Endometrium (tissue), 2 donors: ENCODE measurements around the gene VWCE.
"Not testable (repeated sequence)": the region's sequence is repeated elsewhere in the genome, so short reads cannot be mapped to it uniquely, and the experiment has no call there.

Experiments
- FAIRE-seq: peaks from 2 replicates; lab custom pipeline; 2012; peaks lifted over from hg19 to GRCh38; lab: Jason Lieb, UNC
- donor health status: control.
- donor health status: control.

The VWCE gene

GRCh38 chr11:61252332-61252731, 42.8 kb downstream of the VWCE start:
- not testable (repeated sequence) for FAIRE-seq

DNA sequence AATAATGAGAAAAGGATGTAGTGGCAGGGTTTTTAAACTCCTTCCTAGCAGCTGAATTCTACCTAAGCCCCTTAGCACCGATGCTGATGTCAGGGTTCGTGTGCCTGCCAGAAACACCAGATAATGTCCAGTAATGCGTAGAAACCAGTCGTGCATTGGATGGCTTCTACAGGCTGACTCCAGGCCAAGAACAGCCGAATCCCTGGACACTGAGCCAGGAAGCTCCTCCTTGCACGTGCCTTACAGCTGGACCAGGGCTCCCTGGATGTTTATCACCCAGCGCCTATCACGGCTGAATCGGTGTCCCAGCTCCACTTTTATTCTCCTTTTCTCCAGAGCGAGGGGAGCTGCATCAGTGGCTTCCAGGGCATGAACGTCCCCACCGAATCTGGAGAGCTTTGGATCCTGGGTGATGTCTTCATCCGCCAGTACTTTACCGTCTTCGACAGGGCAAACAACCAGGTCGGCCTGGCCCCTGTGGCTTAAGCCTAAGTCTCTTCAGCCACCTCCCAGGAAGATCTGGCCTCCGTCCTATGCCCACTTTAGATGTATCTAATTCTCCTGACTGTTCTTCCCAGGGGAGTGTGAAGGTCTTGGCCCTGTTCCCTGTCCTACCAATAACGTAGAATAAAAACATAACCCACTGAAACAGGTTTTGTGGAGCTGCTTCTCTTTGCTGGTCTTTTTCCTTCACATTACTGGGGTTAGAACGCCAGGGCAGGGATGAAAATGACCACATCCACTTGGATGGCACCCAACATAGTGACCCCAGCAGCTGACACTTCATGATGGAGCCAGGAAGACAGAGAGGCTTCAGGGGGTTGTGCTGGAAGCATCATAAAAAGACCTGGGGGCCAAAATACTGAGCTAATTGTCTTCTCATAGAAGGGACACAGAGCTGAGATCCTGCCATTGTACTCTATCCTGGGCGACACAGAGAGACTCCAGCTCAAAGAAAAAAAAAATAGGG, 44.0 kb downstream of the VWCE start:
- FAIRE-seq = not testable (repeated sequence)

- FAIRE-seq = not testable (repeated sequence)
Observed at GRCh38 chr11:61249201-61249600, 45.9 kb downstream of the VWCE start.

DNA sequence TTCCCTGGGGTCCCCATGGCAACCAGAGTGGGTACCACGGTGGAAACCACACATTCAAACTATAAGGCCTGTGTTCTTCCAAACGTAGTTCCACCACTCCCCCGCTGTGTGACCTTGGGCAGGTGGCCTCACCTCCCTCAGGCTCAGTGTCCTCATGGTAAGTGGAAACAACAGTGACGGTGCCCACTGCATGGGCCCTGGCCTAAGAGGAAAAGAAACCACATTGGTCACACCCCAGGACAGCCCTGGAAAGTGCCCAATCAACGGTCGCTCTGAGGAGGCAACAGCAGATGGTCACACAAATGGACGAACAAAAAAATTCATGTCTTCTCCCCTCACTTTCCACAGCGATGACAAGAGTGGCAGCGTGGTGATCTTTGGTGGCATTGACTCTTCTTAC, 47.0 kb downstream of the VWCE start:
- not testable (repeated sequence) for FAIRE-seq

GRCh38 chr11:61245284-61245964, 49.7 kb downstream of the VWCE start:
- FAIRE-seq = not testable (repeated sequence)

DNA sequence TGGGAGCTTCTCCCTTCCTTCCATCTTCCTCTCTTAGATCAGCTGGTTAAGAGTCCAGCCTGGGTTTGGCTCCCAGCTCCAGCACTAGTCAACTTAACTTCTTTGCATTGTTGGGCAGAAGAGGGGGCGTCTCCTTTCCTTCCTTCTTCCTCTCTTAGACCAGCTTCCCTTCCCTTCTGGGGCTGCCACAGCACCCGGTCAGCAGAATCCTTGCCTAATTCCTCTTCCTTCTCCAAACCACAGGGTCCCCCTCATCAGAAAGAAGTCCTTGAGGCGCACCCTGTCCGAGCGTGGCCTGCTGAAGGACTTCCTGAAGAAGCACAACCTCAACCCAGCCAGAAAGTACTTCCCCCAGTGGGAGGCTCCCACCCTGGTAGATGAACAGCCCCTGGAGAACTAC, 53.6 kb downstream of the VWCE start:
- FAIRE-seq = not testable (repeated sequence)

DNA sequence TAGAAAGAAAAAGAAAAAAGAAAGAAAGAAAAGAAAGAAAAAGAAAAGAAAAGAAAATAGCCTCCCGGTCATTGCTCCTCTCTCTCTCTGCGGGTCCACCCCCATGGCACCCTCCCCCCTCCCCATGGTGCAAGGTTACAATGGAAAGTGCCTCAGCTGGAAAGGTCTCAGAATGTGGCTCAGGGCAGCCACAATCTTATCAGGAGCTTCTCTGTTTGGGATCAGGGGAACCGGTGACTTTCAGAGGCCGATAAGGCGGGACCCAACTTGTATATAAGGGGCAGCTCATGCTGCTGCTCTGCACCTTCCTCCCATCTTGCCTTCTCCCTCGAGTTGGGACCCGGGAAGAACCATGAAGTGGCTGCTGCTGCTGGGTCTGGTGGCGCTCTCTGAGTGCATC, 54.2 kb downstream of the VWCE start, which contains the start of gene PGA5:
PGA5 (plus strand) TSS at position 301 of the 400 bp plus-strand sequence; CDS start at position 353, 52 bp downstream.
- FAIRE-seq = not testable (repeated sequence)

DNA sequence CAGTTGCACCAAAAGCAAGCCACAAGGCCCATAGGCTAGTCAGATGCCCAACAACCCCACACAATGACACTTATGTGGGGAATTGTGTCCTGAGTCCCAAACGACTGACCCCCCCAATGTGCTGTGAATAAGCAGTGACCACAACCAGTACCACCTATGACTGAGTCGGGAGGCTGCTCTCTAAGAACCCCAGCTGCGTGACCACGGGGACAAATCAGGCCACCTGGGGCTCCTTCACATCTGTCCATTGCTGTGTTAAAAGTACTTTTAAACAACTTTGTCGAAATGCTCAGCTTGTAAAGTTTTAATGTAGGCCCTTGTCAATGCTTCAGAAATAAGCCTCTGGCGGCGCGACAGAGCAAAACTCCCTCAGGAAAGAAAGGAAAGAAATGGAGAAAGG, 54.8 kb downstream of the VWCE start:
- not testable (repeated sequence) for FAIRE-seq

DNA sequence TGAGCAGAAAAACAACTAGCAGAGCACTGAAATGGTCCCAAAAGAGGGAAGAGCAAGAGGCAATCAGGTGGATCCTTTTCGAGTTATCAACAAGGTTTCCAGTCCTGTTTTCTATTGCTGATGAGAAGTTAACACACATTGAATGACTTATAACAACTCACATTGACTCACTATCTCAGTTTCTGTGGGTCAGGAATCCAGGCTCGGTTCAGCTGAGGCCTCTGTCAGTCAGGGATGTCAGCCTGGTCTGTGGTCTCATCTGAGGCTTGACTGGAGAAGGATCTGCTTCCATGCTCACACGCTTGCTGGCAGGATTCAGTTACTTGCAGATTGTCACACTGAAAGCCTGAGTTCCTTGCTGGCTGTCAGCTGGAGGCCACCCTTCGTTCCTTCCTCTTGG, 58.0 kb downstream of the VWCE start:
- not testable (repeated sequence) for FAIRE-seq

DNA sequence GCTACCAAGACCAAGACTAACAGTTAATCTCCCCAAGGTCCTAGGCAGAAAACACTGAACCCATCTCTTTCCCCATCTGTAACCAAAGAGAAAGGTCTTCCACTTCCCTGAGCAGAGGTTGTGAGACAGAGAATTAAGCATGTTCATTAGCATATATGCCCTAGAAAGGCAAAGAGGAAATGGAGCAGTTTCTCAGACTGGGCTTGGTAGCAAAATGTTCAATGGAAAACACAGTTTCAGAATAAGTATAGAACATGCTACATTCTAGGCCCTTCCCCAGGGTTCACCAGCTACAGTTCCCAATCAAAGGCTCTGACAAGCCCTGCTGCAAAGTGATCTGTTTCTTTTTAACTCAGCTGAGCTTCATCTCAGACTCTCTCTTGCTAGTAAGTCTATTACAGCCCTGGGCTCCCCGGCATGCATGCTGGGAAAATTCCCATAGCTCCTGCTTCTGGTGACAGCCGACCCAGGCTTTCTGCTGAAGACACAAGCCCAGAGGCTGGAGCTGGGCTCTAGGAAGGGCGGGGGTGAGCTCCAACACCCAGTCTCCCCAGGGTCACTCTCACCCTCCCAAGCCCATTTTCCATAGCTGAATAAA, 62.5 kb downstream of the VWCE start:
- not testable (repeated sequence) for FAIRE-seq

GRCh38 chr11:61231585-61231984, 63.5 kb downstream of the VWCE start:
- not testable (repeated sequence) for FAIRE-seq

DNA sequence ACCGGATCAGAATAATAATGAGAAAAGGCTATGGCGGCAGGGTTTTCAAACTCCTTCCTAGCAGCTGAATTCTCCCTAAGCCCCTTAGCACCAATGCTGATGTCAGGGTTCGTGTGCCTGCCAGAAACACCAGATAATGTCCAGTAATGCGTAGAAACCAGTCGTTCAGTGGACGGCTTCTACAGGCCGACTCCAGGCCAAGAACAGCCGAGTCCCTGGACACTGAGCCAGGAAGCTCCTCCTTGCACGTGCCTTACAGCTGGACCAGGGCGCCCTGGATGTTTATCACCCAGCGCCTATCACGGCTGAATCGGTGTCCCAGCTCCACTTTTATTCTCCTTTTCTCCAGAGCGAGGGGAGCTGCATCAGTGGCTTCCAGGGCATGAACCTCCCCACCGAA, 64.1 kb downstream of the VWCE start:
- FAIRE-seq = not testable (repeated sequence)

DNA sequence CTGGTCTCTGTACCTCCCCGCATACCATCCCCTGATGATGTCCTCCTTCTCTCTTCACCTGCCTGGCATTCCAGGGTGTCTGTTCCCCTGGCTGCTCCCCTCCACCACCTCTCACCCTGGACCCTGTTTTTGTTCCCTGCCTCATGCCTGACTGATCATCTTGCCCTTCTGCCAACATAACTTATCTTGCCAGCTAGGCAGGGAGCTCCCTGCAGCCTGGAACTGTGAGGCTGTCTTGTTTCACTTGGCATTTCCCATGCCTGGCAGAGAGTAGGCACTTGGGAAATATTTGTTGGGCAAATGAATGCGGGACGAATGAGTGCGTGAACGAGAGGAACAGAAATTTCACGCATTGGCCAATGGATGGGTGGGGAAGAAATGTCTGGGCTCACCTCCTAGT, 65.7 kb downstream of the VWCE start:
- FAIRE-seq = not testable (repeated sequence)

DNA sequence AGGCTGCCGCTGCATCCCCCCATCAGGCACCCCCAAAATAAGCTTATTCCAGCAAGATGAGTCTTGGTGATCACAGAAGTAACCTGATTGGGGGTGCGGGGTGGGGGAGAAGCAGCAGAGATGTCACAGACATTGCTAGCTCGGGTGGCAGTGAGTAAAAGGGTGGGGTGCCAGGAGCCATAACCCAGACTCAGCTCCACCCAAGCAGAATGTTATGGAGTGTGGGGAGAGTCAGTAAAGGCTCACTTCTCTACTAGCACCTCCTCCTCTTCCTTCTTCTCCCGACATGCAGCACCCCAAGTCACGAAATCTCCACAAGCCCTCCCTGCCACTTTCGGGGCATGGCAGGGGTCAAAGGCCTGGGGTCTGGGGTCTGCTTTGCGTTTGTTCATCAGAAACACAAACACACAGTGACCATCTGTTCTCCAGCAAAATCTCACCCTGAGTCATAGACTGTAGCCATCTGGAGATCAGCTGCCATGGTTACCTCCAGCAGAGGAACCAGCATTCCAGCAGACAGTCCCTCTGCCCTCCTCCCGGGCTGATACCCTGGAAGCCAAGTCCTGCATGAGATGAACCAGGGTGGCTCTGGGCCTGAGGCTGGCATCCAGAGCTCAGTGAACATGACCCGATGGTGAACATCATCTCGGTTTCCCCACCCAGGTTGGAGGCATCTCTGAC, 68.5 kb downstream of the VWCE start:
- not testable (repeated sequence) for FAIRE-seq

DNA sequence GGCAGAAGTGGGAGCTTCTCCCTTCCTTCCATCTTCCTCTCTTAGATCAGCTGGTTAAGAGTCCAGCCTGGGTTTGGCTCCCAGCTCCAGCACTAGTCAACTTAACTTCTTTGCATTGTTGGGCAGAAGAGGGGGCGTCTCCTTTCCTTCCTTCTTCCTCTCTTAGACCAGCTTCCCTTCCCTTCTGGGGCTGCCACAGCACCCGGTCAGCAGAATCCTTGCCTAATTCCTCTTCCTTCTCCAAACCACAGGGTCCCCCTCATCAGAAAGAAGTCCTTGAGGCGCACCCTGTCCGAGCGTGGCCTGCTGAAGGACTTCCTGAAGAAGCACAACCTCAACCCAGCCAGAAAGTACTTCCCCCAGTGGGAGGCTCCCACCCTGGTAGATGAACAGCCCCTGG, 72.4 kb downstream of the VWCE start:
- not testable (repeated sequence) for FAIRE-seq

- FAIRE-seq = not testable (repeated sequence)
Observed at GRCh38 chr11:61222047-61222446, 73.1 kb downstream of the VWCE start, which contains the start of gene PGA4. PGA4 (plus strand) TSS chr11:61222347; CDS start chr11:61222401, 54 bp downstream.

- not testable (repeated sequence) for FAIRE-seq
Observed at GRCh38 chr11:61219016-61219415, 76.1 kb downstream of the VWCE start.

- FAIRE-seq = not testable (repeated sequence)
Observed at GRCh38 chr11:61218306-61218705, 76.8 kb downstream of the VWCE start.

DNA sequence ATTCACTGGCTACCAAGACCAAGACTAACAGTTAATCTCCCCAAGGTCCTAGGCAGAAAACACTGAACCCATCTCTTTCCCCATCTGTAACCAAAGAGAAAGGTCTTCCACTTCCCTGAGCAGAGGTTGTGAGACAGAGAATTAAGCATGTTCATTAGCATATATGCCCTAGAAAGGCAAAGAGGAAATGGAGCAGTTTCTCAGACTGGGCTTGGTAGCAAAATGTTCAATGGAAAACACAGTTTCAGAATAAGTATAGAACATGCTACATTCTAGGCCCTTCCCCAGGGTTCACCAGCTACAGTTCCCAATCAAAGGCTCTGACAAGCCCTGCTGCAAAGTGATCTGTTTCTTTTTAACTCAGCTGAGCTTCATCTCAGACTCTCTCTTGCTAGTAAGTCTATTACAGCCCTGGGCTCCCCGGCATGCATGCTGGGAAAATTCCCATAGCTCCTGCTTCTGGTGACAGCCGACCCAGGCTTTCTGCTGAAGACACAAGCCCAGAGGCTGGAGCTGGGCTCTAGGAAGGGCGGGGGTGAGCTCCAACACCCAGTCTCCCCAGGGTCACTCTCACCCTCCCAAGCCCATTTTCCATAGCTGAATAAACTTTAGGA, 81.3 kb downstream of the VWCE start:
- FAIRE-seq = not testable (repeated sequence)

- FAIRE-seq = not testable (repeated sequence)
Observed at GRCh38 chr11:61212202-61212601, 82.9 kb downstream of the VWCE start.

- not testable (repeated sequence) for FAIRE-seq
Observed at GRCh38 chr11:61211327-61211952, 83.7 kb downstream of the VWCE start.
